Right hindlimb (tissue), 1 donor: Measurements from ENCODE around the gene SF3B5.
"Not testable (repeated sequence)": the region's sequence is repeated elsewhere in the genome, so short reads cannot be mapped to it uniquely, and the experiment has no call there.

Source experiments
- DNase-seq: peaks from one replicate; pipeline ENCODE4 v3.0.0-alpha.2; 2018

The SF3B5 gene

GRCh38 chr6:144095134-144096002 is at the start of gene SF3B5:
TSS of gene SF3B5 (minus strand) at chr6:144095573. CDS start at chr6:144095497, 76 bp downstream.
- peak; percentile 99 for DNase-seq

DNA sequence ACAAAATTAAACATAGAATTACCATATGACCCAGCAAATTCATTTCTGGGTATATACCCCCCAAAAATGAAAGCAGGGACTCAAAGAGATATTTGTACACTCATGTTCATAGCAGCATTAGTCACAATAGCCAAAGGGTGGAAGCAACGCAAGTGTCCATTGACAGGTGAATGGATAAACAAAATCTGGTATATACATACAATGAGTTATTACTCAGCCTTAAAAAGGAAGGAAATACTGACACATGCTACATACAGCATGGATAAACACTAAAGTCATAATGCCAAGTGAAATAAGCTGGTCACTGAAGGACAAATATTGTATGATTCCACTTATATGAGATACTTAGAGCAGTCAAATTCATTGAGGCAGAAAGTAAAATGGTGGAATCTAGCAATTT is 49.6 kb upstream of the SF3B5 start:
- no peak for DNase-seq

DNA sequence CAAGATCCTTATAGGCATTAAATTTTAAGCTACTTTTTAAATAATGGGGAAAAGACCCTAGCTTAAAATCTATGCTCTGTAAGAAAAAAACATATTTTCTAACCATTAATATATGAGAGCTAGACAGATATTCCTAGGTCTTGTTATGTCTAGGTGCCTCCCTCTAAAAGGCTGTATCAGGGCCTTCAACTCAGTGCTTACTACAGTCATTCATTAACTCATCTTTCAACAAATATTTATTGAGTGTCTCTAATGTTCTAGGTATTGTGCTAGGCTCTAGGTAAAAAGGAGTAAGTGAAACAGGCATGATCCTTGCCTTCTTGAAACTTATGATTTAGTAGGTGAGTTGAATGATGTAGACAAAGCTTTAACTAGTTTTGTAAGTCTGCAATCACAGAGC is 48.5 kb upstream of the SF3B5 start:
- DNase-seq: no peak

- no peak for DNase-seq
Observed at GRCh38 chr6:144143106-144143505, 47.7 kb upstream of the SF3B5 start.

- DNase-seq: no peak
Observed at GRCh38 chr6:144141470-144141869, 46.1 kb upstream of the SF3B5 start.

DNA sequence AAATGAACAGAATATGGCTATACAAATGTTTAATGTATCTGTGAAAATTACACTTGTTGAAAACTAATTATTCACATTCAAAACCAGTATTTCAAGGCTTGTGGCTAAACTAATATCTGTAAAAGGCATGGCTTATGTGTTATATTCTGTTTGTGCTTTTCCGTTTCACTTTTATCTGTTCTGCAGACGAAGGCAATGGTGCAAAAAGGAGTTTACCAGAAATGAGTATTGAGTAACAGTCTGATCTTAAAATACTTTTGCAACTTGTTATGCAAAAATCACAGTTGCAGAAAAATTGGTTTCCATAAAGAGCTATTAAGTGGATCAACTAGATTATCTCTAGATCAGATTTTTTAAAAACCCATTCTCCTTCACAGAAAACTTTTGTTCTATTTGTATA is 45.5 kb upstream of the SF3B5 start:
- no peak for DNase-seq

DNA sequence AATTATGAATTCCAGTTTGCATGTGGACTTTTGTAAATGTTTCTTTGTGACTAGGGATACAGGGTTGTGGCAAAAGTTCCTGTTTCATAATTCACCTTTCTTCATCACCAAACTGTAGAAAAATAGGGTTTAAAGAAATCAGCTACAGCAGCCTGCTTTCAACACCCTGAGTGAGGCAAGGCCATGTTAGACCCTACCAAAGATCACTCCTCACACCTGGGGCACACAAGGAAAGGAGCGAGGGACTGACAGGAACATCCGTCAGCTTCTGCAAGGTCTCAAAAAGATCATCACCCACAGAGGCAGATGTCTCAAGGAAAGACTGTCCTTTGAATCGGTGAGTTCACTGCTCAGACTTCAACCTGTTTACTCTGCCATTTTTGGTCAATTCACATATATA is 44.4 kb upstream of the SF3B5 start:
- DNase-seq: no peak

DNA sequence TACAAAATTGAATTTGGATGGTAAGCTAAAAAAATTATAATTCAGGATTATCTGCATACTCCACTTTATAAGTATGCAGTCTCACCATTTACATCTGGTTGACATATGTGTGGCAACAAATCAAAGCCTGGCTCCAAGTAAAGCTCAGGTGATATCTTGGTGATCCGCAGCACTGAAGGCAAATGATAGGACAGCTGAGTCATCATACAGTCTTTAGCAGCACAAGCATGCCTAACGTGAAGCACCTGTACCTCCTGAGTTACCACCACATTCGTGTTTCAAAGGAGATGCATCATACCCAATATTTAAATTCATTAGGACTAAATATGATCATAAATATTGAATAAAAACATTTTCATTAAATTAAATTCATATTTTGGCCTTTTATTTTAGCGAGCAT is 43.2 kb upstream of the SF3B5 start:
- no peak for DNase-seq

GRCh38 chr6:144134737-144135136 is 39.4 kb upstream of the SF3B5 start:
- no peak for DNase-seq

GRCh38 chr6:144134176-144134575 is 38.8 kb upstream of the SF3B5 start:
- no peak for DNase-seq

GRCh38 chr6:144133225-144133821 is 38.0 kb upstream of the SF3B5 start:
- no peak for DNase-seq

DNA sequence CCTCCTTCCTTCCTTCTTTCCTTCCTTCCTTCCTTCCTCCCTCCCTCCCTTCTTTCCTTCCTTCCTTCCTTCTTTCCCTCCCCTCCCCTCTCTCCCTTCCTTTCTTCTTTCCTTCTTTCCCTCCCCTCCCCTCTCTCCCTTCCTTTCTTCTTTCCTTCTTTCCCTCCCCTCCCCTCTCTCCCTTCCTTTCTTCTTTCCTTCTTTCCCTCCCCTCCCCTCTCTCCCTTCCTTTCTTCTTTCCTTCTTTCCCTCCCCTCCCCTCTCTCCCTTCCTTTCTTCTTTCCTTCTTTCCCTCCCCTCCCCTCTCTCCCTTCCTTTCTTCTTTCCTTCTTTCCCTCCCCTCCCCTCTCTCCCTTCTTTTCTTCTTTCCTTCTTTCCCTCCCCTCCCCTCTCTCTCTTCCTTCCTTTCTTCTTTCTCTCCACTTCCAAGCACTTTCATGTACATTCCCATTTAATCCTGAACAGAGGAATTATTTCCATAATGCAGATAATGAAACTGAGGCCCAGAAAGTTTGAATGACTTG is 36.9 kb upstream of the SF3B5 start:
- DNase-seq: not testable (repeated sequence)

- no peak for DNase-seq
Observed at GRCh38 chr6:144131248-144131709, 35.9 kb upstream of the SF3B5 start.

DNA sequence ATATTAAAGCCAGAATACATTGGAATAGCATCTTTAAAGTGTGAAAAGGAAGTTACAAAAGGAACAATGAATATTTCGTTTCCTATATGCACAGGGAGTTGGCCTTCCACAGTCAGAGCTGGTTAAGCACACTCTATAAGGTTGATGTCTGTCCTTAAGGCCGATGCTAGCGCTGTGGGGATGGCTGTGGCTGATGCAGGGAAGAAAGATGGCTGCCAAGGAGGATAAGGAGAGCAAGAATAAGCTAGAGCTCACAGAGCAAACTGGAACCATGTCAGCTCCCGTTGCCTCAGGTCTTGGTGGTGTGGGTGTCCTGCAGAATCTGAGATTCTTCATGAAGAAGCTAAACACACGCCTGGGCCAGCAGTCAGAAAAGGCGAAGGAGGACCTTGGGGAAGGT is 34.1 kb upstream of the SF3B5 start:
- no peak for DNase-seq

GRCh38 chr6:144127097-144127496 is 31.7 kb upstream of the SF3B5 start:
- no peak for DNase-seq

DNA sequence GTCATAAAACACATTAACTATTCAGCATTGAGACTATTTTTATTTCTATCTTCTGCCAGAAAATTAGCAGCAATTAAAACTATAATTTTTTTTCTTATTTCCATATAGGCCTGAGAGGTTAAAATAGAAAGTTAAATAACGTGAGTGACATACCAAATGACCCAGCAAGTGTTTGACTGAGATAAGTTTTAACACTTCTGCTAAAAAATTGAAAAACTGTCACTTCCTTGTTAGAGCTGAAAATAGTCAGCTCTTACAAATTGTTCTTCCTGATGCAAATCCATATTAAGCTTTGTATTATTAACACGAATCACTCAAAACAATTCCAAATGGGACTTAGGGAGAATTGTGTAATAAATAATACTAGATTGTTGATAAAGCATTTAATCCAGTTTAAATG is 28.5 kb upstream of the SF3B5 start:
- DNase-seq: no peak

DNA sequence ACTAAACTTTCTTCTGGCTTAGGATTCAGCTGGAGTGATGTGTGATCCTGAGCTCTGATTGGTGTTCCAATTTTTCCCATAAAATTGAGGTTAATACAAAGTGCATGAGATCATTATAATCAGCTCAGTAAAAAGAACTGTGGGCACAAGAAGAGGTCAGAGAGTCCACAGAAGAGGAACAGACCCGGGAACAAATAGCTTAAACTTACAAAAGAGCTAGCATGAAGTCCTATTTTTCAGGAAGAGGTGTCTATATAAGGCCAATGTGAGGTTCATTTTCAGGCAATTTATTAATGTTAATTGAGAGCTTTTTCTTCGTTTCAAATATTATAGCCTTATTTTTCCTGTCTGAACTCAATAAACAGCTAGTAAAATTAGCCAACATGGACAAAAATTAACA is 28.0 kb upstream of the SF3B5 start:
- no peak for DNase-seq

- DNase-seq: no peak
Observed at GRCh38 chr6:144122861-144123260, 27.5 kb upstream of the SF3B5 start.

- no peak for DNase-seq
Observed at GRCh38 chr6:144119376-144119775, 24.0 kb upstream of the SF3B5 start.

DNA sequence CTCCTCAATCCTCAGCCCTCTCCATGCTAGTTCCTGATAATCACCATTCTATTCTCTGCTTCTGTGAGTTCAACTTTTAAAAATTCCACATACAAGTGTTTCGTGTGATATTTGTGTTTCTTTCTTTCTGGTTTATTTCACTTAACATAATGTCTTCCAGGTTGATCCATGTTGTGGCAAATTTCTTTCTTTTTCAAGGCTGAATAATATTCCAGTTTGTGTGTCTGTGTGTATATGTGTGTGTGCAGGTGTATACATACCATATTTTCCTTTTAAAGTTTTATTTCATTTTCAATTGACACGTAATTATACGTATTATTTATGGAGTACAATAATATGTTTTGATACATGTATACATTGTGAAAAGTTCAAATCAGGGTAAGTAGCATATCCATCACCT is 19.8 kb upstream of the SF3B5 start:
- DNase-seq: no peak

GRCh38 chr6:144113366-144113765 is 18.0 kb upstream of the SF3B5 start:
- no peak for DNase-seq

- DNase-seq: no peak
Observed at GRCh38 chr6:144110210-144110609, 14.8 kb upstream of the SF3B5 start.

DNA sequence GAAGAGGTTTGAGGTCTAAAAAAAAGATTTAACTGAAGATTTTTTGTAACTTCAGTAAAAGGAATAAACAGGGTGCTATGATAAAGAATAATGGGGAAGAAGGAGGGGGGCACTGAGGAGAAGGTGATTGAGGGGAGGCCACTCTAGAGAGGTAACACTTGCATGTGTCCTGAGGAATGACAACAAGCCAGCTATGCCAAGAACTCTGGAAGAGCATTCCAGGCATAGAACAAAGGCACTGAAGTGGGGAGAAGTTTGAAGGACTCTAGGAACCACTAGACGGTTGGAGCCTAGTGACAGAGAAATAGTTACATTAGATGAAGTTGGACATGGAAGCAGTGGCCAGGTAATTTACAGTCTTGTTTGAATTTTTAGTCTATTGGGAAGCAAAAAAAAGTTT is 10.8 kb upstream of the SF3B5 start:
- DNase-seq: no peak

DNA sequence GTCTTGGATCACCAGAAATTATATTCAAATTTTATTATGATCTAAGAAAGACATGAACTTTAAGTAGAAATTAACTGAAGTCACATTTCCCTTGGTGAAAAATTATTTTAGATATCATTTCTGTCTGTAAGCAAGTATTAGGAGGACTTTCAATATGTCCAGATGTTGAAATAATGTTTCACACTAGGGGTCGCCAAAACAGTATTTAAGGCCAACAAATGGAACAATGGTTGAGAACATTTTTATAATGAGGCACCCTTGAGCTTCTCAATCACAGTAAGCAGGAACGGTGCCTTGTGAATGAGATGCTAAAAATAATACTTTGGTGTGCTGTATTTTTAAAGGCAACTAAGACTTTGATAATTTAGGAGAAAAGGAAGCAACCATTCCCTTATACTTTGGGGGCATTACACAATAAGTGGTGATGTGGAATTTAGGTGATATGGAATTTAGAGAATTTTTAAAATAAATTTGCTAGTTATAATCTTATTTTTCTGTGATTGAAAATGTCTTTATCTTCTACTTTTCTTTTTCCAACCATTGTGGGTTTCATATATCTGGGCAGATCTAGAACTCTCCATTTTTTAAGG is 9.6 kb upstream of the SF3B5 start:
- no peak for DNase-seq
